HG03045 (cell line): ENCODE measurements around the gene CENPT.
"Not testable (repeated sequence)": the region's sequence is repeated elsewhere in the genome, so short reads cannot be mapped to it uniquely, and the experiment has no call there.

Experiments used
- ATAC-seq: cut with Tn5 transposase; IDR thresholded peaks from one replicate; pipeline ENCODE4 v1.9.1; 2021; ENCODE audit warnings: mild to moderate bottlenecking, moderate library complexity; ENCODE audit not compliant: unreplicated experiment

CENPT gene

GRCh38 chr16:67877064-67877463 lies 29.6 kb upstream of the CENPT start:
- ATAC-seq, result no peak

- ATAC-seq, result no peak
These were observed 26.9 kb upstream of the CENPT start for GRCh38 chr16:67874372-67874771.

- ATAC-seq, result peak; percentile 9
These were observed 26.2 kb upstream of the CENPT start for GRCh38 chr16:67873435-67874370.

- ATAC-seq, result peak; percentile 63
These were observed 25.3 kb upstream of the CENPT start, which contains the start of gene EDC4 for GRCh38 chr16:67872631-67873434. Gene EDC4, plus strand, starts transcription at chr16:67873052. Its CDS starts 210 bp downstream, at chr16:67873262.

GRCh38 chr16:67872131-67872630 lies 24.7 kb upstream of the CENPT start:
- ATAC-seq, result no peak

- ATAC-seq, result no peak
These were observed 23.8 kb upstream of the CENPT start for GRCh38 chr16:67871256-67871655.

GRCh38 chr16:67869653-67870052 lies 22.2 kb upstream of the CENPT start:
- ATAC-seq, result no peak

GRCh38 chr16:67868290-67868689 lies 20.8 kb upstream of the CENPT start:
- no peak for ATAC-seq

GRCh38 chr16:67865318-67865717 lies 17.8 kb upstream of the CENPT start:
- no peak for ATAC-seq

- no peak for ATAC-seq
These were observed 17.1 kb upstream of the CENPT start for GRCh38 chr16:67864594-67864993.

GRCh38 chr16:67864044-67864443 lies 16.6 kb upstream of the CENPT start:
- ATAC-seq, result not testable (repeated sequence)

- ATAC-seq, result no peak
These were observed 15.4 kb upstream of the CENPT start for GRCh38 chr16:67862623-67863583.

GRCh38 chr16:67861877-67862276 lies 14.4 kb upstream of the CENPT start:
- ATAC-seq, result no peak

- ATAC-seq, result no peak
These were observed 13.3 kb upstream of the CENPT start for GRCh38 chr16:67860589-67861398.

GRCh38 chr16:67858500-67858899 lies 11.0 kb upstream of the CENPT start:
- ATAC-seq, result no peak

- no peak for ATAC-seq
These were observed 10.2 kb upstream of the CENPT start for GRCh38 chr16:67857547-67858233.

- ATAC-seq, result no peak
These were observed 9.5 kb upstream of the CENPT start for GRCh38 chr16:67856927-67857546.

GRCh38 chr16:67855789-67856188 lies 8.3 kb upstream of the CENPT start:
- ATAC-seq, result no peak

GRCh38 chr16:67853670-67854069 lies 6.2 kb upstream of the CENPT start:
- ATAC-seq, result no peak
